Measurements from ENCODE around the gene LDOC1. TPM values are rescaled to one million over a fixed set of nuclear protein-coding genes. Genes with fewer than 3 reads are reported as not detected.

The LDOC1 gene
- total and polyA plus RNA-seq, 2 of the 8 experiments (the other 6 are each of a cell fraction or from before 2014, with no cell fraction given): 19.1 to 52.4 TPM

DNA sequence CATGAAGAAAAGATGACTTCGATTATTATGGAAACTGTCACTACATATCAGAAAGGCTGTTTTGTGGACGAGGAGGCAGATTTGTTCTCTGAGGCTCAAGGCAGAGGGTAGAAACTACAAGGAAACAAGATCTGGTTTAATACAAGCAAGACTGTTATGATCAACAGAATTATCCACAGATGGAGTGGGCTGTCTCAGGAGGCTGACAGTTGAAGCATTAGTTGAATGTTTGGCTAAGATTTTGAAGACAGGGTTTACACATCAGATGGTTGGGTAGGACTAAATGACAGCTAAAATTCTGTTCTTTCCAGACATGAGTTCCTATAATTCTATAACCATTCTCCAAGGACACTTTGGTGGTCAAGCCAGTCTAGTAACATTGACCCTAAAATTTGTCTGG is 49.8 kb downstream of the LDOC1 start:
- no peak for FAIRE-seq
- Histone ChIP-seq H2BK5ac (ENCODE audit: low read depth, low read length) (no peak overlapping the region), H4K5ac (ENCODE audit: insufficient read length, low read depth, low read length) (no peak overlapping the region), H3K27me3 (replicated peaks in 1 of 4; ENCODE audit: control insufficient read depth in 3 of 4, extremely low read depth in 1 of 4, insufficient read depth in 3 of 4, low read length in 3 of 4) (no peaks in the 10 kb centered on the region), H3K4me1 (replicated peaks in 1 of 4; ENCODE audit: control insufficient read depth in 3 of 4, insufficient read depth in 4 of 4, low read length in 3 of 4) (no peaks in the 10 kb centered on the region), H3K4ac (replicated peaks; ENCODE audit: insufficient read length, low read depth, low read length) (no peak overlapping the region), H3K23ac (ENCODE audit: insufficient read length) (no peak overlapping the region), H3K14ac (ENCODE audit: insufficient read length) (no peak overlapping the region), H3K79me1 (ENCODE audit: low read depth, low read length) (no peaks in the 10 kb centered on the region), H3K23me2 (ENCODE audit: low read depth, low read length) (no peaks in the 10 kb centered on the region), H3K4me2 (ENCODE audit: insufficient read depth in 1 of 2, low read depth in 2 of 2, low read length in 2 of 2) (no peak overlapping the region), H2BK120ac (replicated peaks; ENCODE audit: low read depth, low read length) (no peak overlapping the region), H2AK5ac (ENCODE audit: low read depth, low read length) (no peak overlapping the region), H3K36me3 (ENCODE audit: control insufficient read depth in 2 of 4, insufficient read depth in 4 of 4, low read length in 3 of 4) (no peaks in the 10 kb centered on the region), H2BK20ac (ENCODE audit: low read length) (no peak overlapping the region), H3K9me3 (ENCODE audit: insufficient read depth in 2 of 2, low read depth in 1 of 2, low read length in 1 of 2) (no peaks in the 10 kb centered on the region), H3K56ac (replicated peaks; ENCODE audit: insufficient read length, low read depth, low read length) (no peak overlapping the region), H3K9ac (replicated peaks in 1 of 4; ENCODE audit: extremely low read depth in 1 of 4, low read depth in 3 of 4, low read length in 3 of 4) (no peak overlapping the region), H3K27ac (ENCODE audit: low read depth, low read length) (no peak overlapping the region), H2BK12ac (ENCODE audit: low read depth, low read length) (no peak overlapping the region), H4K20me1 (replicated peaks in 1 of 2; ENCODE audit: control insufficient read depth in 1 of 2, insufficient read depth in 2 of 2, low read length in 2 of 2) (no peaks in the 10 kb centered on the region), H3K79me2 (ENCODE audit: control insufficient read depth in 1 of 2, insufficient read depth in 2 of 2, low read length in 2 of 2) (no peaks in the 10 kb centered on the region), H3K18ac (ENCODE audit: extremely low read depth, low read length) (no peak overlapping the region), H4K91ac (replicated peaks; ENCODE audit: insufficient read length, low read length) (no peak overlapping the region), H4K8ac (ENCODE audit: extremely low read depth, insufficient read depth, low read length) (no peak overlapping the region), H2AFZ (ENCODE audit: low read length) (no peak overlapping the region), H3K4me3 (ENCODE audit: extremely low read depth in 1 of 4, insufficient read depth in 2 of 4, low read depth in 3 of 4, low read length in 4 of 4) (no peak overlapping the region), H2BK15ac (ENCODE audit: low read length) (no peak overlapping the region)
- 95% methylated on average over 2 of the region's 2 CpGs; no CpG with 5 or more reads in 1 of the 2 experiments for WGBS, 2 experiments (ENCODE audit: extremely low coverage in 1 of 2, insufficient coverage in 1 of 2, insufficient read length in 1 of 2, insufficient replicate concordance in 2 of 2, low coverage in 1 of 2, low lambda C conversion rate in 2 of 2, missing lambda C conversion rate in 1 of 2)
- TF ChIP-seq CHD1 (IDR thresholded peaks at IDR 0.05; ENCODE audit: low read depth, low read length) (no peak), POU5F1 (IDR thresholded peaks at IDR 0.05; ENCODE audit: low read depth, low read length) (no peak), CTBP2 (IDR thresholded peaks at IDR 0.05; ENCODE audit: borderline replicate concordance, insufficient read depth, insufficient read length, low read length) (no peak), HDAC2 (IDR thresholded peaks at IDR 0.05; ENCODE audit: borderline replicate concordance in 1 of 2, low read depth in 2 of 2, low read length in 2 of 2) (no peak), ATF3 (IDR thresholded peaks at IDR 0.05; ENCODE audit: insufficient read depth, low read depth, low read length) (no peak), JUND (IDR thresholded peaks at IDR 0.05; ENCODE audit: low read length) (no peak), ZNF274 (IDR thresholded peaks at IDR 0.05; ENCODE audit: borderline replicate concordance, extremely low read depth, low read length) (no peak), FOSL1 (IDR thresholded peaks at IDR 0.05; ENCODE audit: insufficient read depth, low read depth, low read length) (no peak), NANOG (IDR thresholded peaks at IDR 0.05; ENCODE audit: insufficient read depth, low read depth, low read length, poor library complexity, severe bottlenecking) (no peak), RFX5 (IDR thresholded peaks at IDR 0.05; ENCODE audit: borderline replicate concordance, low read depth, low read length) (no peak), CBX5 (IDR thresholded peaks at IDR 0.05; ENCODE audit: low read depth, low read length) (no peak)
- TF ChIP-seq, protein P1, sequence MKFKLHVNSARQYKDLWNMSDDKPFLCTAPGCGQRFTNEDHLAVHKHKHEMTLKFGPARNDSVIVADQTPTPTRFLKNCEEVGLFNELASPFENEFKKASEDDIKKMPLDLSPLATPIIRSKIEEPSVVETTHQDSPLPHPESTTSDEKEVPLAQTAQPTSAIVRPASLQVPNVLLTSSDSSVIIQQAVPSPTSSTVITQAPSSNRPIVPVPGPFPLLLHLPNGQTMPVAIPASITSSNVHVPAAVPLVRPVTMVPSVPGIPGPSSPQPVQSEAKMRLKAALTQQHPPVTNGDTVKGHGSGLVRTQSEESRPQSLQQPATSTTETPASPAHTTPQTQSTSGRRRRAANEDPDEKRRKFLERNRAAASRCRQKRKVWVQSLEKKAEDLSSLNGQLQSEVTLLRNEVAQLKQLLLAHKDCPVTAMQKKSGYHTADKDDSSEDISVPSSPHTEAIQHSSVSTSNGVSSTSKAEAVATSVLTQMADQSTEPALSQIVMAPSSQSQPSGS (IDR thresholded peaks at IDR 0.05; ENCODE audit: low read length): no peak
- CTCF ChIA-PET (ENCODE audit: partially characterized antibody): no interaction called here
- no peak for DNase-seq (ENCODE audit: low read depth in 1 of 2, low spot score in 2 of 2)
- POLR2A ChIA-PET (ENCODE audit: partially characterized antibody): no interaction called here

All from H1 (cell line).